GM12864 (cell line): ENCODE measurements around the gene ADAMTS7.
"Not testable (repeated sequence)": the region's sequence is repeated elsewhere in the genome, so short reads cannot be mapped to it uniquely, and the experiment has no call there.

Experiments
- DNase-seq: peaks from one replicate; pipeline ENCODE4 v3.0.0-alpha.2; 2011; ENCODE audit warnings: low read depth
- H3K4me3 ChIP-seq: 2 replicates; pipeline ENCODE4 v1.5.1; 2011; ENCODE audit warnings: mild to moderate bottlenecking, low read depth, low read length, control low read depth
- CTCF ChIP-seq: IDR thresholded peaks from 2 replicates; pipeline ENCODE4 v1.5.1; 2011; ENCODE audit warnings: low read depth, mild to moderate bottlenecking, moderate library complexity, low read length, control low read depth, inconsistent platforms; ENCODE audit errors: missing control alignments

Gene ADAMTS7

GRCh38 chr15:78804391-78804792 is 6.9 kb downstream of the ADAMTS7 start:
- H3K4me3 ChIP-seq, result no peak overlapping the region
- DNase-seq, result no peak
- TF ChIP-seq CTCF, result no peak

- no peak overlapping the region for H3K4me3 ChIP-seq
- no peak for DNase-seq
- no peak for TF ChIP-seq CTCF
Measured at GRCh38 chr15:78800806-78801205, 10.5 kb downstream of the ADAMTS7 start.

GRCh38 chr15:78800189-78800588 is 11.1 kb downstream of the ADAMTS7 start:
- no peak for TF ChIP-seq CTCF
- no peak overlapping the region for H3K4me3 ChIP-seq
- no peak for DNase-seq

GRCh38 chr15:78799102-78799501 is 12.2 kb downstream of the ADAMTS7 start:
- not testable (repeated sequence) for H3K4me3 ChIP-seq

GRCh38 chr15:78798355-78798754 is 12.9 kb downstream of the ADAMTS7 start:
- DNase-seq, H3K4me3 ChIP-seq: not testable (repeated sequence)

More at GRCh38 chr15:78799102-78799501, 12.2 kb downstream of the ADAMTS7 start:
- DNase-seq, result not testable (repeated sequence)

GRCh38 chr15:78797951-78798350 is 13.3 kb downstream of the ADAMTS7 start:
- no peak for TF ChIP-seq CTCF
- no peak for DNase-seq
- H3K4me3 ChIP-seq, result no peak overlapping the region

- H3K4me3 ChIP-seq, result no peak overlapping the region
- TF ChIP-seq CTCF, result no peak
- DNase-seq, result no peak
Measured at GRCh38 chr15:78796510-78796909, 14.8 kb downstream of the ADAMTS7 start.

GRCh38 chr15:78795043-78795442 is 16.2 kb downstream of the ADAMTS7 start:
- no peak for TF ChIP-seq CTCF
- DNase-seq, result no peak
- H3K4me3 ChIP-seq, result no peak overlapping the region

- H3K4me3 ChIP-seq, DNase-seq: not testable (repeated sequence)
Measured at GRCh38 chr15:78794446-78794845, 16.8 kb downstream of the ADAMTS7 start.
